CD4-positive, alpha-beta T cell treated with Interferon gamma for 1 hour (primary cell): Measurements from ENCODE around the gene KLRC3.
"Not testable (repeated sequence)": the region's sequence is repeated elsewhere in the genome, so short reads cannot be mapped to it uniquely, and the experiment has no call there.

ENCODE experiments used
- DNase-seq: peaks from one replicate; pipeline ENCODE4 v3.0.0-alpha.2; 2020

The KLRC3 gene

DNA sequence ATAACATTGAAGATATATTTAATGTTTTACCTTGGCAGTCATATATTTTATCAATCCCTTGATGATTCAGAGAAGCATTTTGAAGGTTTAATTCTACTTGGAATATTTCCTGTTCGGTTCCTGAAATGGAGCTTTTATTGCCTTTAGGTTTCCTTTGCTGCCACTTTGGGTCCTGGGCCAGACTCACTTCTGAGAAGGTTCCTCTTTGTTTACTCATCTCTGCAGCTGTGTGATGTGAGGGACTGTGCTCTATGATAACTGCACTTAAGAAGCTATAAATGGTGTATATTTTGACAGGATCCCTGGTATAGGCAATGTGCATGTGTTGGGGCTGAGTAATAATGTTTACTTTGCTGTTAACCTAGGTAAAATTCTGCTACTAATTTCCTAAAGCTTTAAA lies at the start of gene KLRC3:
TSS of gene KLRC3 (minus strand) at position 262 of the 400 bp plus-strand sequence. CDS start at position 217, 45 bp downstream.
- DNase-seq = not testable (repeated sequence)

DNA sequence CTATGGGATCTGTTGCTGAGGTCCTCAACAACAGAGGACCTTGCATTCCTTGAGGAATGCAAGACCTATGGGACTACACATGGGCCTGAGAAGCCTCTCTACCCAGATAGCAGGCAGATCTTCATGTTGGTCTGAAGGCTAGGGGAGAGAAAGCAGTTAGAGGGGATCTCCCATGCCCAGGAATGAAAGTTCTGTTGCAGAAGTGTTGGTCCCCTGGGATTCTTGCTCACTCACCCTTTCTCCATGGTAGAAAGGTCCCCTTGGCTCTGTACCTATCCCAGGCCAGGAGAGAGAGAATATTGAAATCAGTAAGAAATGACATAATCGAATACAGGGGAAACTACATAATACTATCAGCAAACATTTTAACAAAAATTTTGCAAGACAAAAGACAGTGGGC lies 49.3 kb upstream of the KLRC3 start:
- no peak for DNase-seq

DNA sequence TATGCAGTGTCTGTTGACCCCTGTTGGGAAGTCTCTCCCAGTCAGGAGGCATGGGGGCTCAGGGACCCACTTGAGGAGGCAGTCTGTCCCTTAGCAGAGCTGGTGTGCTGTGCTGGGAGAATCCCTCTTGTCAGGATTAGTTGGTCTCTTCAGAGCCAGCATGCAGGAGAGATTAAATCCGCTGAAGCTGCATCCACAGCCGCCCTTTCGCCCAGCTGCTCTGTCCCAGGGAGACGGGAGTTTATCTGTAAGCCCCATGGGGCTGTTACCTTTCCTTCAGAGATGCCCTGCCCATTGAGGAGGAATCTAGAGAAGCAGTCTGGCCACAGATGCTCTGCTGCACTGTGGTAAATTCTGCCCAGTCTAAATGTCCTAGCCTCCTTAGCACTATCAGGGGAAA lies 45.9 kb upstream of the KLRC3 start:
- DNase-seq = no peak

DNA sequence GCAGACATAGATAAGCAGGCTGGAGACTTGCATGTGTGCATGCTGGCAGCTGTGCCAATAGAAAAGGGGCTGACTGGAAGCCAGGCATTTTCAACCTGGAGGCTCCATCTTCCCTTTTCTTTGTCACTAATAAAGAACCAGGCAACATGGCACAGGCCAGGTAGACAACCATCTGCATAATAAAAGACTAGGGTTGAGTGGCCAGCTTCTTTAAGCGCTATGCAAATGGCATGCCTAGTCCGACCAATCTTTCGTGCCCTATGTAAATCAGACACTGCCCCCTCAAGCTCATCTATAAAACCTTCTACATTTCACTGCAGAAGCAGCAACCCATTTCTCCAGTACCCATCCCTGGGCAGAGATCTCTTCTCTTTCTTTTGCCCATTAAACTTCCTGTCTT lies 37.4 kb upstream of the KLRC3 start:
- no peak for DNase-seq

DNA sequence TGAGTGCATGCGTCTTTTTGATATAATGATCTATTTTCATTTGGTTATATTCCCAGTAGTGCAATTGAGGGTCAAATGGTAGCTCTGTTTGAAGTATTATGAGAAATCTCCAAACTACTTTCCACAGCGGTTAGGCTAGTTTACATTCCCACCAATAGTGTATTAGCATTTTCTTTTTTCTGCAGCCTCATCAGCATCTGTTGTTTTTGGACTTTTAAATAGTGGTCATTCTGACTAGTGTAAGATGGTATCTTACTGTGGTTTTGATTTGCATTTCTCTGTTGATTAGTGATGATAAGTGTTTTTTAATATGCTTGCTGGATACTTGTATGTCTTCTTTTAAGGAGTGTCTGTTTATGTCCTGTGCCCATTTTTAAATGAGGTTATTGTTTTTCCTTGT lies 36.5 kb upstream of the KLRC3 start:
- DNase-seq = no peak

DNA sequence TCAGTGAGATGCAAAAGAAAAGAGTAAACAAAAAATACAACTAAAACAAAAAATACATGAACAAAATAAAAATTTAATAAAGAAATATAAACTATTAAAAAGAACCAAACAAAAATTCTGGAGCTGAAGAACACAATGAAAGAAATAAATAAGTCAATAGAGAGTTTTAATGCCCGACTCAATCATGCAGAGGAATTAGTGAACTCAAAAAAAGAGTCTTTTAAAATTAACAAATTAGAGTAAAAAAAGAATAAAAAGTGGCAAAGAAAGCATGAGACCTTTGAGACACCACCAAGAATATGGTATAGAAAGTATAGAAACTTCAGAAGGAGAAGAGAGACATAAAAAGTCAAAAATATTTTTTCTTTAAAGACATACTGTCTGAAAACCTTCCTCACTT lies 35.4 kb upstream of the KLRC3 start:
- no peak for DNase-seq

DNA sequence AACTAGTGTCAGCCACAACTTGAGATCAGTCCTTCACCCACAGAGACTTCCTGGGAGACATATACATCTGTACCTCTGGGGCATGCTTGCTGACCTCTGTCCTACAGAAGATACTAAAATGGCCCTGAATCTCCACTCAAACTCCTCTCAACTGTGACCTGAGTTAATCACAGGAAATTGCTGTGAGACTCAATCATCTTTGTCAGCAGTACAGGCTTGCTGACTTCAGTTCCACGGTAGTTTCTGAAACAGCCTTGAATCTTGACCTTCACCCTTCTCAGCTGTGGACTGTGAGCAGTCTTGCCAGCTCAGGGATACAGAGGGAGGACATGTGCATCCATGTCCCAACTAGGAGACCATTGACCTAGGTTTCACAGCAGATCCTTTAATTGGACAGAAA lies 34.1 kb upstream of the KLRC3 start:
- DNase-seq = no peak

DNA sequence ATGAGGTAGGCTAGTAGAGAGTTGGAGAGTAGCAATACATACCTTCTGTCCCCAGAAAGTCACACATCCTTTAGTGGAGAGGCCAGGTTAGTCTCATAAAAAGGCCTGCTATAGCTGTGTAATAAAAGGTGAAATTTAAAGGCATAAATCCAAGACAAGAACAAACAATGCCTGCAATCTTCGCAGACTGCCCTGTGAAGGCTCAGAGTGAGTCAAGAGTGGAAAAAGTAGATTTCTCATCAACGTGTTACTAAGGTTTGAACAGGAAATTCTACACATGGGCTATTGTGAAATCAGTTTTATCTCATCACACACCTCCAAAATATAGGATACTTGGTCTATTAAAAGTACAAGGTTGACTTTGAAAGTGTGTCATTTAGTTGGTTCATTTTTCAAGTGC lies 32.8 kb upstream of the KLRC3 start, which contains the start of gene KLRC1:
TSS of gene KLRC1 (minus strand) at position 222 of the 400 bp plus-strand sequence. CDS start 2,221 bp downstream, outside the sequence.
- no peak for DNase-seq

DNA sequence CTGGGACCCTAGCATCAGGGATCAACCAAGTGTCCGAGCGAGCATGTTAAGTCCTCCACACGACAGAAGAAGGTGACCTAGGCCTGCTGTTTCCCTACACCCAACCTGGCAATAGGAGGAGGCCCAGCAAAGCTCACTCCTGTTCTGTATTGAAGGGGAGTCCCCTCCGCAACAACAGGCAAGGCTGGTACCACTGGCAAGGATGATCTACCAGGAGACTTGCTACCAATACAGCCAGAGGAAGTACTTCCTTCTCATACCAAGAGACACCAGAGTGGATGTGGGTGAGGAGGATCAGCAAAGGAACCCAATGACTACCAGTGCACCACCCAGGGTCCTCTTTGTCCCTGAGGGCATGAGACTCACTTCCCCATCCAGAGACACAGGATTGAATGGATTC lies 27.8 kb upstream of the KLRC3 start:
- DNase-seq = no peak

DNA sequence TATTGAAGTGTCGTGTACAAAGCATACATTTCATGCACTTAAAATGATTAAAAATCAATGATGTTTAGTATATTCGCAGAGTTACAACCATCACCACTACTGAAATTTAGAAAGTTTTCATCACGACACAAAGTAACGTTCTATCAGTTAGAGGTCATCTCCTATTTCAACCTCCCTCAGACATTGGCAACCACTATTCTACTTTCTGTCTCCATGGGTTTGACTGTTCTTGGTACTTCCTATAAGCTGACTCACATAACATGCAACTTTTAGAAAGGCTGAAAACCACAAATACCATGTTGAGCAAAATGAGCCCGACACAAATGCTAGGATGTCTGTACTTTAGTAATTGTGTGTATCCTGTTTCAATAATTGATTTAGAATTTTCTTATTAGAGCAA lies 25.7 kb upstream of the KLRC3 start:
- DNase-seq = not testable (repeated sequence)

DNA sequence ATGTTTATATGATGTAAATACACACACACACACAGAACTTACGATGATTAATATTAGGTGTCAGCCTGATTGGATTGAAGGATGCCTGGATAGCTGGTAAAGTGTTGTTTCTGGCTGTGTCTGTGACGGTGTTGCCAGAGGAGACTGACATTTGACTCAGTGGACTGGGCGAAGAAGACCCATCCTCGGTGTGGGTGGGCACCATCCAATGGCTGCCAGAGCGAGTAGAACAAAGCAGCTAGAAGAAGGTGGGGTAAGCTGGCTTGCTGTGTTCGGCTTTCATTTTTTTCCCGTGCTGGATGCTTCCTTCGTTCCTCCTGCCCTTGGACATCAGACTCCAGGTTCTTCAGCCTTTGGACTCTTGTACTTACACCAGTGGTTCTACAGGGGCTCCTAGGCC lies 20.7 kb upstream of the KLRC3 start:
- not testable (repeated sequence) for DNase-seq

DNA sequence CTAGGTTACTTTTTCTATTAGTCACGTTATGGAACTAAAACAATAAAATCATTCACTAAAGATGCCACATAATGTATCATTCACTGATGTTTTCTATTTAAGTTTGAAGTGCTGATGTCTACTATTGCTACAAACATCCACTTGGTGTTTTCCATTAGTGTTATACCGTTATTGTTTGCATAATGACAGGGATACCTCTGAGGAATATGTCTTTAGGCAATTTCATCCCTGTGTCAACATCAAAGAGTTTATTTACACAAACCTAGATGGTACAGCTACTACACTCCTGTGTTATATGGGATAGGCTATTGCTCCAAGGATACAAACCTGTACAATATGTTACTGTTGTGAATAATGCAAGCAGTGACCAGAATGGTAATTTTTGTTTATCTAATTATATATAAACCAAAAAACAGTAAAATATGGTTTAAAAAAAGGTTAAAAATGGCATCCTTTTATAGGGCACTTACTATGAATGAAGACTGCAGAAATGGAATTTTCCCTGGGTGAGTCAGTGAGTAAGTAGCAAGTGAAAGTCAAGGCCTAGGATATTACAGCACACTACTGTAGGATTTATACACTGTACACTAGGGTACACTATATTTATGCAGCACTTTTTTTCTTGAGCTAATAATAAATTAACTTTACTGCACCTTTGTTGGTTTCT lies 19.3 kb upstream of the KLRC3 start:
- not testable (repeated sequence) for DNase-seq

DNA sequence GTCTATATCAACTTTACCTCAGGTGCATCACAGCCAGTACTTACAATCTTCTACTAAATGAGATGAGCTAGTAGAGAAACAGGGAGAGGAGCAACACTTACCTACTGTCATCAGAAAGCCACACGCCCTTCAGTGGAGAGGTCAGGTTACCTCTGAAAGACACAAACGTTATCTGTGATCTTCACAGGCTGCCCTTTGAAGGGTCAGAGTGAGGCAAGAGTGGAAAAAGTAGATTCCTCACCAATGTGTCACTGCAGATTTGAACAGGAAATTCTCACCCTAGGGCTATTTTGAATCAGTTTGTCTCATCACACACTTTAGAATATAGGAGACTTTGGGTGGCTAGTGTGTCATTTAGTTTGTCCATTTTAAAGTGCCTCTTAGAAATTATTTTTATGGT lies 17.2 kb upstream of the KLRC3 start:
- DNase-seq = not testable (repeated sequence)

DNA sequence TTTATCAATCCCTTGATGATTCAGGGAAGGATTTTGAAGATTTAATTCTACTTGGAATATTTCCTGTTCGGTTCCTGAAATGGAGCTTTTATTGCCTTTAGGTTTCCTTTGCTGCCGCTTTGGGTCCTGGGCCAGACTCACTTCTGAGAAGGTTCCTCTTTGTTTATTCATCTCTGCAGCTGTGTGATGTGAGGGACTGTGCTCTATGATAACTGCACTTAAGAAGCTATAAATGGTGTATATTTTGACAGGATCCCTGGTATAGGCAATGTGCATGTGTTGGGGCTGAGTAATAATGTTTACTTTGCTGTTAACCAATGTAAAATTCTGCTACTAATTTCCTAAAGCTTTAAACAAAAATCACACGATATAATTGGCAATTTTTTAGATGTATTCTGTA lies 15.4 kb upstream of the KLRC3 start, which contains the start of gene KLRC2:
TSS of gene KLRC2 (minus strand) at position 195 of the 400 bp plus-strand sequence. CDS start at position 171, 24 bp downstream.
- DNase-seq = not testable (repeated sequence)

DNA sequence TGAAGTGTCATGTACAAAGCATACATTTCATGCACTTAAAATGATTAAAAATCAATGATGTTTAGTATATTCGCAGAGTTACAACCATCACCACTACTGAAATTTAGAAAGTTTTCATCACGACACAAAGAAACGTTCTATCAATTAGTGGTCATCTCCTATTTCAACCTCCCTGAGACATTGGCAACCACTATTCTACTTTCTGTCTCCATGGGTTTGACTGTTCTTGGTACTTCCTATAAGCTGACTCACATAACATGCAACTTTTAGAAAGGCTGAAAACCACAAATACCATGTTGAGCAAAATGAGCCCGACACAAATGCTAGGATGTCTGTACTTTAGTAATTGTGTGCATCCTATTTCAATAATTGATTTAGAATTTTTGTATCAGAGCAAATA lies 10.2 kb upstream of the KLRC3 start:
- not testable (repeated sequence) for DNase-seq

DNA sequence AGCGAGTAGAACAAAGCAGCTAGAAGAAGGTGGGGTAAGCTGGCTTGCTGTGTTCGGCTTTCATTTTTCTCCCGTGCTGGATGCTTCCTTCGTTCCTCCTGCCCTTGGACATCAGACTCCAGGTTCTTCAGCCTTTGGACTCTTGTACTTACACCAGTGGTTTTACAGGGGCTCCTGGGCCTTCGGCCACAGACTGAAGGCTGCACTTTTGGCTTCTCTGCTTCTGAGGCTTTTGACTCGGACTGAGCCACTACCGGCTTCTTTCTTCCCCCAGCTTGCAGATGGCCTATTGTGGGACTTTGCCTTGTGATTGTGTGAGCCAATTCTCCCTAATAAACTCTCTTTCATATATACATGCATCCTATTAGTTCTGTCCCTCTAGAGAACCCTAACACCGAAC lies 5.5 kb upstream of the KLRC3 start:
- not testable (repeated sequence) for DNase-seq

DNA sequence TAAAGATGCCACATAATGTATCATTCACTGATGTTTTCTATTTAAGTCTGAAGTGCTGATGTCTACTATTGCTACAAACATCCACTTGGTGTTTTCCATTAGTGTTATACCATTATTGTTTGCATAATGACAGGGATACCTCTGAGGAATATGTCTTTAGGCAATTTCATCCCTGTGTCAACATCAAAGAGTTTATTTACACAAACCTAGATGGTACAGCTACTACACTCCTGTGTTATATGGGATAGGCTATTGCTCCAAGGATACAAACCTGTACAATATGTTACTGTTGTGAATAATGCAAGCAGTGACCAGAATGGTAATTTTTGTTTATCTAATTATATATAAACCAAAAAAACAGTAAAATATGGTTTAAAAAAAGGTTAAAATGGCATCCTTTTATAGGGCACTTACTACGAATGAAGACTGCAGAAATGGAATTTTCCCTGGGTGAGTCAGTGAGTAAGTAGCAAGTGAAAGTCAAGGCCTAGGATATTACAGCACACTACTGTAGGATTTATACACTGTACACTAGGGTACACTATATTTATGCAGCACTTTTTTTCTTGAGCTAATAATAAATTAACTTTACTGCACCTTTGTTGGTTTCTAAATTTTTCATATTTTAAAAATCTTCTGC lies 4.0 kb upstream of the KLRC3 start:
- DNase-seq = not testable (repeated sequence)

DNA sequence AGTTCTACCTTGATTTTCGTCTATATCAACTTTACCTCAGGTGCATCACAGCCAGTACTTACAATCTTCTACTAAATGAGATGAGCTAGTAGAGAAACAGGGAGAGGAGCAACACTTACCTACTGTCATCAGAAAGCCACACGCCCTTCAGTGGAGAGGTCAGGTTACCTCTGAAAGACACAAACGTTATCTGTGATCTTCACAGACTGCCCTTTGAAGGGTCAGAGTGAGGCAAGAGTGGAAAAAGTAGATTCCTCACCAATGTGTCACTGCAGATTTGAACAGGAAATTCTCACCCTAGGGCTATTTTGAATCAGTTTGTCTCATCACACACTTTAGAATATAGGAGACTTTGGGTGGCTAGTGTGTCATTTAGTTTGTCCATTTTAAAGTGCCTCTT lies 1.8 kb upstream of the KLRC3 start:
- not testable (repeated sequence) for DNase-seq

DNA sequence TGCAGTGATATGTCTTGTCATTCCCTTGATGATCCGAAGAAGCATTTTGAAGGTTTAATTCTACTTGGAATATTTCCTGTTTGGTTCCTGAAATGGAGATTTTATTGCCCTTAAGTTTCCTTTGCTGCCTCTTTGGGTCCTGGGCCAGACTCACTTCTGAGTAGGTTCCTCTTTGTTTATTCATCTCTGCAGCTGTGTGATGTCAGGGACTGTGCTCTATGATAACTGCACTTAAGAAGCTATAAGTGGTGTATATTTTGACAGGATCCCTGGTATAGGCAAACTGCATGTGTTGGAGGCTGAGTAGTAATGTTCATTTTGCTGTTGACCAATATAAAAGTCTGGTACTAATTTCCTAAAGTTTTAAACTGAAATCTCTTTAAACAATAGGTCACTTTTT lies 11.0 kb downstream of the KLRC3 start, which contains the start of gene KLRC4:
TSS of gene KLRC4 (minus strand) at position 366 of the 400 bp plus-strand sequence. CDS start at position 184, 182 bp downstream.
- no peak for DNase-seq

DNA sequence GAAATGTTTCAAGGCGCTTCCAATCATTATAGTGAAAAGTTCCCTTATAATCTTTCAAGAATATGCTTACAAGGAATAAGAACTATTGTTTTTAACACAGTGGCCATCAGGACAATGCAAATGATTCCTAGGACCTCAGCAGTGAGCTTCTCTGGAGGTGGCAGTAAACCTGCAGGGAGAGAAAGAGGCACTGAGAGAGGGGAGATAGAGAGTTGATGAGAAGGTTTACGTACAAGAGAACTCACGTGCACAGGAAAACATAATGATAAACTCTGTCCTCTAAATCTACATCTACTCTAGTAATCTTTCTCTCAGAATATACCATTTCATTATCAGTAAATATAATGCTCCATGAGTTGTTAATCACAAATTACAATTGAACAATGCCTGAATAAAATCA lies 11.6 kb downstream of the KLRC3 start:
- DNase-seq = no peak

DNA sequence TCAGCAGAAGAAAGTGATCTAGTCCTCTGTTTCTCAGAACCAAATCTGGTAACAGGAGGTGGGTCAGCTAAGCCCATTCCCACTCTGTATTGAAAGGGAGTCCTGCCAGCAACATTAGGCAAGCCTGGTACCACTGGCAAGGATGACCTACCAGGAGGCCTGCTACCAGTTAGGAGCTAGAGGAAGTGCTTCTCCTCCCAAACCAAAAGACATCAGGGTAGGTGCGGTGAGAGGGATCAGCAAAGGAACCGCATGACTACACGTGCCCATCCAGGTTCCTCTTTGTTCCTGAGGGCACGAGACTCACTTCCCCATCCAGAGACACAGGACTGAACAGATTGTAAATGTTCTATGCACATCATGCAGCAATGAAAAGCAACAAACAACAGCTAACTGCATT lies 13.7 kb downstream of the KLRC3 start:
- peak; percentile 42 for DNase-seq

DNA sequence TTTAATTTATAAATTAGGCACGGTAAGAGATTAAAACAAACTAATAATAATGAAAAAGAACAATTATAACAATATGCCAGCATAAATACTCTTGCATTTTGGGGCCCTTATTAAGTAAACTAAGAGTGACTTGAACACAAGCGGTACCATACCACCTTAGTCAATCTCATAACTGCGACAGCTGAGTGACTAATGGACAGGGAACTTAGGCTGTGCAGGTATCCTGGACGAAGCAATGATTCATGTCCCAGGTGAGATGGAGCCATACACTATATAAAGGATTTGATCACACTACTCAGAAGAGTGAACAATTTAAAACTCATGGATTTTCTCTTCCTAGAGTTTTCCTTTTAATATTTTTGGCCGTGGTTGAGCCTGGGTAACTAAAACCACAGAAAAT lies 15.1 kb downstream of the KLRC3 start:
- DNase-seq = no peak

DNA sequence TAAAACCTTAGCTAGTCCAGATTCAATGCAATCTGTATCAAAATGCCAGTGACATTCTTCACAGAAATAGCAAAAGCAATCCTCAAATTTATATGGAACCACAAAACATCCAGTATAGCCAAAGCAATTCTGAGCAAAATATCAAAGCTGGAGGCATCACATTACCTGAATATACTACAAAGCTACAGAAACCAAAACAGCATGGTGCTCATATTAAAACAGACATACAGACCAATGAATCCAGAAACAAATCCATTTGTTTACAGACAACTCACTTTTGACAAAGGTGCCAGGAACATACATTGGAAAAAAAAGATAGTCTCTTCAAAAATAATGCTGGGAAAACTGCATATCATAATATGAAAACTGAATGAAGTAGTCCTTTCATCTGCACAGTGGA lies 15.6 kb downstream of the KLRC3 start:
- no peak for DNase-seq

DNA sequence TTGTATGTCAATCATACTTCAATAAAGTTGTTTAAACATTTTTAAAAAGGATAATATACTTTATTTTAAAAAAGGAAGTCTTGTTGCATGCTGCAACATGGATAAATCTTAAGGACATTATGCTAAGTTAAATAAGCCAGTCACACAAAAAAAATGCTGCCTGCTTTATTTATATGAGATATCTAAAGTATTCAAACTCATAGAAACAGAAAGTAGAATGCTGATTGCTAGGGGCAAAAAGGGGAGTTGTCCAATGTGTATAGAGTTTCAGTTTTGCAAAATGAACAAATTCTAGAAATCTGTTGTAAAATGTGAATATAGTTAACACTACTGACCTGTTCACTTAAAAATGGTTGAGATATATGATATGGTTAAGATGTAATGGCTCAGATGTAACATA lies 19.6 kb downstream of the KLRC3 start:
- no peak for DNase-seq
